Transverse colon (tissue), 4 donors: ENCODE data around the gene SHROOM1. TPM values are rescaled to one million over a fixed set of nuclear protein-coding genes. Genes with fewer than 3 reads are reported as not detected.

Experiments used
- DNase-seq: peaks from one replicate; pipeline ENCODE4 v3.0.0-alpha.2; 2019
- H3K27ac ChIP-seq, 4 donors: fragments of 200-600 bp; sonication (generic); 2 replicates each; pipeline ENCODE4 v1.5.1; 2016 to 2018; ENCODE audit warnings: inconsistent platforms in 4 of 4
- H3K27me3 ChIP-seq: fragments of 200-600 bp; sonication (generic); 2 replicates; pipeline ENCODE4 v1.5.1; 2017; ENCODE audit warnings: inconsistent platforms
- H3K36me3 ChIP-seq, 4 donors: fragments of 200-600 bp; sonication (generic); 2 replicates each; pipeline ENCODE4 v1.5.1; 2017 to 2019; ENCODE audit warnings: inconsistent platforms in 4 of 4
- H3K4me1 ChIP-seq, 4 donors: fragments of 200-600 bp; sonication (generic); 2 replicates each; pipeline ENCODE4 v1.5.1; 2017 to 2020; ENCODE audit warnings: inconsistent platforms in 4 of 4
- H3K4me3 ChIP-seq, 4 donors: fragments of 200-600 bp; sonication (generic); 1 replicate in 1 of 4; 2 replicates in 3 of 4; pipeline versions ENCODE4 v1.5.1 to v1.6.1; 2017 to 2019; ENCODE audit warnings: inconsistent platforms in 4 of 4
- H3K9me3 ChIP-seq, 2 donors: fragments of 200-600 bp; sonication (generic); 2 replicates each; pipeline ENCODE4 v1.5.1; 2017 to 2019; ENCODE audit warnings: inconsistent platforms in 2 of 2
- EP300 ChIP-seq: sonication (generic); formaldehyde crosslinking; IDR thresholded peaks from one replicate; pipeline ENCODE4 v1.6.1; 2017; ENCODE audit warnings: antibody characterized with exemption, low read depth
- POLR2A ChIP-seq: fragments of 450-650 bp; IDR thresholded peaks from one replicate; pipeline ENCODE4 v1.6.1; 2016; ENCODE audit warnings: antibody characterized with exemption, mild to moderate bottlenecking, moderate library complexity
- POLR2AphosphoS5 ChIP-seq, 3 donors: sonication (generic); formaldehyde crosslinking; IDR thresholded peaks; one replicate each; pipeline ENCODE4 v1.6.1; 2016; ENCODE audit warnings: antibody characterized with exemption in 3 of 3
- WGBS, 2 donors: methylation state at CpG; one replicate each; pipeline ENCODE4 v1.1.5; 2018; ENCODE audit warnings: low coverage in 1 of 2; 5-methylcytosine and 5-hydroxymethylcytosine counted together
- in situ Hi-C, 4 donors: fragments of 200-750 bp; cut with MboI; loops; one replicate each; pipeline versions ENCODE4 v1.15.0 to v1.15.1; 2017; ENCODE audit warnings: low sequenced_read_pairs in 3 of 4, low pct_ligation_motif_present in 1 of 4, low pct_unique_long_range_greater_than_20kb in 1 of 4
- intact Hi-C: fragments of 100-400 bp; cut with DNase I; formaldehyde crosslinking; loops from one replicate; pipeline ENCODE4 v1.15.1; 2023; ENCODE audit warnings: low total_unique reads
- total RNA-seq, 4 donors: library from RNA; depleted of rRNA; stranded (reverse); fragments of >200 nt; gene quantifications; one replicate each; pipeline ENCODE4 v1.1.0, GENCODE V29; 2016
- TF ChIP-seq, protein P1 (sequence below), 5 experiments: fragments of 200-600 bp in 3 of 5; fragments of 450-650 bp in 2 of 5; sonication (generic) in 3 of 5; IDR thresholded peaks; 1 replicate in 2 of 5; 2 replicates in 3 of 5; pipeline ENCODE4 v1.5.1; 2016 to 2017; ENCODE audit warnings: antibody characterized with exemption in 5 of 5, inconsistent platforms in 3 of 5, mild to moderate bottlenecking in 2 of 5, moderate library complexity in 1 of 5

The SHROOM1 gene
- total RNA-seq, 4 donors from 2014 or later: 65.3 to 244 (median 77.3) TPM

DNA sequence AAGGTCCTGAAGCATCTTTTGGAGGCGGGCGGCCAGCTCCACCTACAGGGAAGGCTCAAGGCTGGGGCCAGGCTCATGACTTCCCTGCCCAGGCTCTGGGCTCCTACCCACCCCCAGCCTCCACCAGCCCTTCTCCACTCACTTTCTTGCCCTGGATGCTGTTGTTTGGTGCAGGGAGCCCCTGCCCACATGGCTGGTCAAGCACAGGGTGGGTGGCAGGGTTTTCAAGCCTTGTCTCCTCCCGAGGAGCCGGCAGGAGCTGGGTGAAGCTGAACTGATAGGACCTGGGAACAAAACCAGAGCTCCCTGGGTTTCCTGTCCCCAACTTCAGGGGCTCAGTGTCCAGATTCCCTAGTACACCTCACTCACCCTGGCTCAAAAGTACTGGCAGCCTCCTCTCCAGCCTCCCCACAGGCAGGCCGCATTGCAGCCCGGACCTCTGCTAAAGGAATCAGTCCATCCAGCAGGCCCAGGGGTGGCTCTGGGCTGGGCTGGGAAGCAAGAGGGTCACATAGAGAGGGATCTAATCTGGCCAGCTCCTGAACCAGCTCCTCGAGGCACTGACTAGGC, 6.9 kb downstream of the SHROOM1 start:
- intact Hi-C loops: no loop called here
- peaks cover 2 to 21% (median 9%) of the 10 kb centered on the region in 4 donors for H3K4me1 ChIP-seq
- no peak for DNase-seq
- peak overlapping the region in 1 of 4 donors; percentile 21 for H3K27ac ChIP-seq
- H3K9me3 ChIP-seq: no peaks in the 10 kb centered on the region
- TF ChIP-seq, protein P1, sequence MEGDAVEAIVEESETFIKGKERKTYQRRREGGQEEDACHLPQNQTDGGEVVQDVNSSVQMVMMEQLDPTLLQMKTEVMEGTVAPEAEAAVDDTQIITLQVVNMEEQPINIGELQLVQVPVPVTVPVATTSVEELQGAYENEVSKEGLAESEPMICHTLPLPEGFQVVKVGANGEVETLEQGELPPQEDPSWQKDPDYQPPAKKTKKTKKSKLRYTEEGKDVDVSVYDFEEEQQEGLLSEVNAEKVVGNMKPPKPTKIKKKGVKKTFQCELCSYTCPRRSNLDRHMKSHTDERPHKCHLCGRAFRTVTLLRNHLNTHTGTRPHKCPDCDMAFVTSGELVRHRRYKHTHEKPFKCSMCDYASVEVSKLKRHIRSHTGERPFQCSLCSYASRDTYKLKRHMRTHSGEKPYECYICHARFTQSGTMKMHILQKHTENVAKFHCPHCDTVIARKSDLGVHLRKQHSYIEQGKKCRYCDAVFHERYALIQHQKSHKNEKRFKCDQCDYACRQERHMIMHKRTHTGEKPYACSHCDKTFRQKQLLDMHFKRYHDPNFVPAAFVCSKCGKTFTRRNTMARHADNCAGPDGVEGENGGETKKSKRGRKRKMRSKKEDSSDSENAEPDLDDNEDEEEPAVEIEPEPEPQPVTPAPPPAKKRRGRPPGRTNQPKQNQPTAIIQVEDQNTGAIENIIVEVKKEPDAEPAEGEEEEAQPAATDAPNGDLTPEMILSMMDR (IDR thresholded peaks at IDR 0.05): no peak
- no peak for TF ChIP-seq POLR2AphosphoS5 (IDR thresholded peaks at IDR 0.05)
- no peak for TF ChIP-seq POLR2A
- no peak for TF ChIP-seq EP300
- H3K36me3 ChIP-seq: no peaks in the 10 kb centered on the region
- WGBS, 2 donors: 91% methylated on average over 7 of the region's 7 CpGs; no CpG with 5 or more reads in 1 of the 2 donors
- in situ Hi-C loops: loop anchor here in 2 of 4 donors (25.0 kb wide), 1 partner anchor 436 kb away; no protein-coding TSS in a partner anchor
- peaks cover 14% of the 10 kb centered on the region for H3K27me3 ChIP-seq
- H3K4me3 ChIP-seq: peak overlapping the region in 1 of 4 donors; percentile 7

DNA sequence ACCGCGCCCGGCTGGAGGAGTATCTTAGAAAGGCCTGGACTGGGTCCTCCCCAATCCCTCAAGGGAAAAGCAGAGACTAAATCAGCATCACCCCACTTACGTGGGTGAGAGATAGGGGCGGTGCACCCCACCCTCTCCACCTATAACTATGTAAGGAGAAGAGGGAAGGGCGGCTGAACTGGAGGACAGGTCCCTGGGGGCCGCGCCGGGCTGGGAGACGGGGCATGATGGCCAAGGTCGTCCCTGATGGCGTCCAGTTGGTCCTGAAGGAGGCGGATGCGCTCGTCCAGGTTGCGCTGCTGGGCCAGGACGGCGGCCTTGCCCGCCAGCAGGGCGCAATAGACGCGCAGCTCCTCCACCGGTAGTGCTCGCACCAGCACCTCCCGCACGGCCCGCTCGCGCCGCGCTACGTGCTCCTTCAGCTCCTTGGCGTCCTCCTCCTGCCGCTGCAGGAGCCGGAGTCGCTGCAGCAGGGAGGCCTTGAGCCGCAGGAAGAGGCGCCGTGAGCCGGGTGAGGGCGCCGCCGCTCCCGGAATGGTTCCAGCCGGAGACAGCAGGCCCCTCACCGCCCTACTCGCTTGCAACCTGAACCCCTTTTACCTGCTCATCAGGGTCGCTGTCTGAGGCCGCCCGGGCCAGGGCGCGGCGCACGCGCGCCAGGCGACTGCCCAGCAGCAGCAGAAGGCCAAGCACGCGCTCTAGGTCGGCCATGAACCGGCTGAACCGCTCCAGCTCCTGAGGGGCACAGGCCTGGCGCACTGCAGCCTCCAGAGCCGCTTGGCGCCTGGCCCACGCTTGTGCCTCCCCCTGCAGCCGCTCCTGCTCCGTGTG, 7.6 kb downstream of the SHROOM1 start:
- no peaks in the 10 kb centered on the region for H3K9me3 ChIP-seq
- intact Hi-C loops (no loop called here), in situ Hi-C loops (loop anchor here in 2 of 4 donors (25.0 kb wide), 1 partner anchor 436 kb away; no protein-coding TSS in a partner anchor)
- DNase-seq: no peak
- no peaks in the 10 kb centered on the region for H3K36me3 ChIP-seq
- H3K4me3 ChIP-seq: peak overlapping the region in 1 of 4 donors; percentile 7
- 76% methylated on average over 57 of the region's 68 CpGs; no CpG with 5 or more reads in 1 of the 2 donors for WGBS, 2 donors
- TF ChIP-seq POLR2AphosphoS5 (IDR thresholded peaks at IDR 0.05) (no peak), EP300 (no peak), POLR2A (no peak)
- TF ChIP-seq, protein P1 (IDR thresholded peaks at IDR 0.05): no peak
- H3K27ac ChIP-seq: peak overlapping the region in 1 of 4 donors; percentile 21
- peaks cover 14% of the 10 kb centered on the region for H3K27me3 ChIP-seq
- peaks cover 0 to 15% (median 9%) of the 10 kb centered on the region in 4 donors for H3K4me1 ChIP-seq

DNA sequence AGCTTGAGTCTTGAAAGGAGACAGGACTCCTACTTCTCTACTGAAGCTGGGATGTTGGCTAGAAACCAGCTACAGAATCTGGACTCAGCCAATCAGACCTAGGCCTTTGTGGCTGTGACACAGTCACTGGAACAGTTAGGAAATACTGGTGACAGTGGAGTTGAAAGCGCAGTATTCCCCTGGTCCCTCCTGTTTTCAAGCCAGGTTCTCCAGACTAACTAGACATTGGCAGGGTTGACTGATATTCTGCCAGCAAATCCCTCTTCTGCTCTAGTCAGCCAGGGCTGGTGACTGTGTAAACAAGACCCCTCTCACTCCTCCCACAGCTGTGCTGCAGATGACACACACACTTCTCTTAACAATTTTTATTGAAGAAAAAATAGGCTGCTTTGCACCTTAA, 8.7 kb downstream of the SHROOM1 start:
- DNase-seq: no peak
- no peaks in the 10 kb centered on the region for H3K36me3 ChIP-seq
- peaks cover 0 to 15% (median 9%) of the 10 kb centered on the region in 4 donors for H3K4me1 ChIP-seq
- in situ Hi-C loops: loop anchor here in 2 of 4 donors (25.0 kb wide), 1 partner anchor 434 kb away; no protein-coding TSS in a partner anchor
- TF ChIP-seq, protein P1 (IDR thresholded peaks at IDR 0.05): no peak
- no peak for TF ChIP-seq POLR2AphosphoS5 (IDR thresholded peaks at IDR 0.05)
- TF ChIP-seq EP300: no peak
- no peak for TF ChIP-seq POLR2A
- no peak overlapping the region for H3K4me3 ChIP-seq
- peaks cover 14% of the 10 kb centered on the region for H3K27me3 ChIP-seq
- intact Hi-C loops: no loop called here
- 100% methylated on average over 1 of the region's 1 CpG; no CpG with 5 or more reads in 1 of the 2 donors for WGBS, 2 donors
- H3K9me3 ChIP-seq: no peaks in the 10 kb centered on the region
- no peak overlapping the region for H3K27ac ChIP-seq

DNA sequence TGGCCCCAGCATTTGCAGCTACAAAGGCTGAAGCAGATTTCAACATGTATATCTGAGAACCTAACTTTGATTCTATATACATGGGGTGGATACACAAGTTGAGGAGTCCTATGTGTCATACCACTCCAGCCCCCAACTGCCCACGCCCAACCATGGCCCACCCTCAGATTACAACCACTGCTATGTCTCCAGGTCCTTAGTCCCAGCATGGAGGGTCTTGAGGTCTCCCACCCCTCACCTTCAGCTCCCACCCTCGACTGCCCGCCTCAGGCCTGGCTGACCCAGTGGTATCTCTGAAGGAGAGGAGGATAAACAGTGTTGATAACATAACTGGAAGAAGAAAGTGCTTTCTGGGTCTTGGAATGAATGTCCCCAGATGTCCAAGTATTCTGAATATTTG, 9.1 kb downstream of the SHROOM1 start:
- no peaks in the 10 kb centered on the region for H3K9me3 ChIP-seq
- intact Hi-C loops: no loop called here
- TF ChIP-seq POLR2AphosphoS5 (IDR thresholded peaks at IDR 0.05) (no peak), EP300 (no peak), POLR2A (no peak)
- TF ChIP-seq, protein P1 (IDR thresholded peaks at IDR 0.05): no peak
- peaks cover 0 to 15% (median 9%) of the 10 kb centered on the region in 4 donors for H3K4me1 ChIP-seq
- no peak for DNase-seq
- no peak overlapping the region for H3K27ac ChIP-seq
- 84% methylated on average over 3 of the region's 3 CpGs; no CpG with 5 or more reads in 1 of the 2 donors for WGBS, 2 donors
- H3K36me3 ChIP-seq: no peaks in the 10 kb centered on the region
- no peak overlapping the region for H3K4me3 ChIP-seq
- in situ Hi-C loops: loop anchor here in 2 of 4 donors (25.0 kb wide), 1 partner anchor 434 kb away; no protein-coding TSS in a partner anchor
- H3K27me3 ChIP-seq: peaks cover 13% of the 10 kb centered on the region
